GM04504 (cell line): ENCODE measurements around the gene PECR.
"Not testable (repeated sequence)": the region's sequence is repeated elsewhere in the genome, so short reads cannot be mapped to it uniquely, and the experiment has no call there.

Source experiments
- DNase-seq: peaks from one replicate; pipeline ENCODE4 v3.0.0-alpha.2; 2012; ENCODE audit warnings: low read depth

The PECR gene

DNA sequence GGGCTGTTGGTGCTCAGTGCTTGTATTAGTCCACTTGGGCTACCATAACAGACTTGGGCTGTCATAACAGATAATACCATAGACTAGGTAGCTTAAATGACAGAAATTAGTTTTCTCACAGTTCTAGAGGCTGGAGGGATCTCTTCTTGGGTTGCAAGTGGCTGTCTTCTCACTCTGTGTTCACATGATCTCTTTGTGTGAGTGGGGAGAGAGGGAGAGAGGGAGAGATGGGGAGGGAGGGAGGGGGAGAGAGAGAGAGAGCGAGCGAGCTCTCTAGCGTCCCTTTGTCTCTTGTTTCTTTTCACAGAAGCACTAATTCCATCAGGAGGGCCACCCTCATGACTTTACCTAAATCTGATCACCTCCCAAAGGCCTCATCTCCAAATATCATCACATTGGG is 23.1 kb upstream of the PECR start:
- no peak for DNase-seq

DNA sequence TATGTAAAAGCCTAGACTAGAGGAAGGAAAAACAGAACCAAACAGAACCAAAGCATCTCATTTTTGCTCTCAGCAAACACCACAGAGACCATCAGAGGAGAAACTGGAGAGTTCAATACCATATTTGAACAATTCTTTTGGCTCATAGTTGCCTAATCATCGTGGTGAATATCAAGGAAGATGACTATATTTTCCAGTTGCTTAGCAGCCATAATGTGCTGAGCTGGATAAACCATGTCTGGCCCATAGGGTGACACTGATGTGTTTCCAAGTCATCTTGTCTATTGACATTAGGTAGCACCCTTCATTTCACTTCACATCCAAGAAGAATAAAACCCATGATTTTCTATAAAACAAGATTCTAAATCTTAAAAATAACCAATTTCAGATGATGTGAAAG is 21.6 kb upstream of the PECR start:
- DNase-seq = no peak

- DNase-seq = no peak
Observed at GRCh38 chr2:216101109-216101508, 19.5 kb upstream of the PECR start.

DNA sequence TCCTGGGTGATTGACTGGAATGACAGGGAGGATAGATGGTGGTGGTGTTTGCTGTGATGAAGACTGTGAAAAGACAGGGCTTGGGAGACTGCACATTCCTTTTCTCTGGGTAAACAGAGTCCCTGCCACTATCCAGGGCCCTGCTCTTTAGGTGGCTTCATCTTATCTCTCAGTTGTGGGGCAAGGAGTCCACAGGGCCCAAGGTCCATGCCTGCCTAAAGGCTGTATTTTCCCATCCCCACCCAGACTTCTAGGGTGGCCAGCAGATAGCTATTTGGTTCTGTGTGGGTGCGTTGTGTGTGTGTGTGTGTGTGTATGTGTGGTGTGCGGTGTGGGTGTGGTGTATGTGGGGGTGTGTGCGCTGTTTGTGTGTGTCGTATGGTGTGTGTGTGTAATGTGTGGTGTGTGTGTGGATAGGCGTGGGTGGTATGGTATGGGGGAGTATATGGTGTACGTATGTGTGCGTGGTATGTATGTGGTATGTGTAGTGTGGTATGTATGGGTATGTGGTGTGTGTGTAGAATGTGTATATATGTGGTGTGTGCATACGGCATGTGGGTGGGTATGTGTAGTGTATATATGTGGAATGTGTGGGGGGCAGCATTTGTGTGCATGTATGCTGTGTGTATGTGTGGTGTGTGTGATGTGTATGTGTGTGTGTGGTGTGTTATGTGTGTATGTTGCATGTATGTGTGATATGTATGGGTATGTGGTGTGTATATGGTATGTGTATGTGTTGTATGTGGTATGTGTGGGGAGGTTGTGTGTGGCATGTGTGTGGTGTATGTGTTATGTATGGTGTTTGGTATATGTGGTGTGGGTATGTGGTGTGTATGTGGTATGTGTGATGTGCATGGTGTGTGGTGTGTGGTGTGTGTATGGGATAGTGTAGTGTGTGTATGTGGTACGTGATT is 17.1 kb upstream of the PECR start:
- DNase-seq = no peak

- DNase-seq = no peak
Observed at GRCh38 chr2:216094701-216095100, 13.1 kb upstream of the PECR start.

DNA sequence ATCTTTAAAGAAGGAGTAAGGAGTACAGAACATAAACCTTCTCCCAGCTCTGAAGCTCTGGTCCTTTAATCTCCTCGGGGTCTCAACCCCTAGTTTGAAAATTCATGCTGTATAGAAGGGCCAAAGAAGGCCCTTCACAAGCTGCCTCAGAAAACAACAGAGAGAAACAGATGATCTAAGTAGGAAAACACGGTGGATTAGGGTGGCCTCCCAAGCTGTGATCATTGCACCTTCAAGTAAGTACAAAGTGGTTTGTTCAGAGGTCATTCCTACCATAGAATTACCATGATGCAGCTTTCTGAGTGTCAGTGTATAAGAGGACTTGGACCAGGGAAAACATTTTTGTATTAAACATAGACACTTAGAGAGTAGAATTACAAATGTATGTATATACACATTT is 11.0 kb upstream of the PECR start:
- no peak for DNase-seq

DNA sequence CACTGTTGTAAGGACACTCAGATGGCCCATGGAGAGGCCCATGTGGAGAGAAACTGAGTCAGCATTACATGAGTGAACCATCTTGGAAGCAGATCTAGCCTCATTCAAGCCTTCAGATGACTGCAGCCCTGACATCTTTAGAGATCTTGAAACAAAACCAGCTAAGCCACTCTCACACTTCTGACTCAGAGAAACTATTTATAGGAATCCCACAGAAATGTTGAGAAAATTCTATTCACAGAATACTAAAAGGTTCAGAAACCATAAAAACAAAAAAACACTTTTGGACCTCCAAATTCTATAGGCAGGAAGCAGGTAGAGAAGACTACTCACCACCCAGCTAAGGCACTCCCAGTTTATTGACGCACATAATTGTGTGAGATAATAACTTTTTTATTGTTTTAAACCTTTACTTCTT is 8.8 kb upstream of the PECR start:
- DNase-seq = no peak

GRCh38 chr2:216086207-216086893 is 4.7 kb upstream of the PECR start:
- DNase-seq = no peak

GRCh38 chr2:216084547-216084946 is 2.9 kb upstream of the PECR start:
- DNase-seq = no peak

DNA sequence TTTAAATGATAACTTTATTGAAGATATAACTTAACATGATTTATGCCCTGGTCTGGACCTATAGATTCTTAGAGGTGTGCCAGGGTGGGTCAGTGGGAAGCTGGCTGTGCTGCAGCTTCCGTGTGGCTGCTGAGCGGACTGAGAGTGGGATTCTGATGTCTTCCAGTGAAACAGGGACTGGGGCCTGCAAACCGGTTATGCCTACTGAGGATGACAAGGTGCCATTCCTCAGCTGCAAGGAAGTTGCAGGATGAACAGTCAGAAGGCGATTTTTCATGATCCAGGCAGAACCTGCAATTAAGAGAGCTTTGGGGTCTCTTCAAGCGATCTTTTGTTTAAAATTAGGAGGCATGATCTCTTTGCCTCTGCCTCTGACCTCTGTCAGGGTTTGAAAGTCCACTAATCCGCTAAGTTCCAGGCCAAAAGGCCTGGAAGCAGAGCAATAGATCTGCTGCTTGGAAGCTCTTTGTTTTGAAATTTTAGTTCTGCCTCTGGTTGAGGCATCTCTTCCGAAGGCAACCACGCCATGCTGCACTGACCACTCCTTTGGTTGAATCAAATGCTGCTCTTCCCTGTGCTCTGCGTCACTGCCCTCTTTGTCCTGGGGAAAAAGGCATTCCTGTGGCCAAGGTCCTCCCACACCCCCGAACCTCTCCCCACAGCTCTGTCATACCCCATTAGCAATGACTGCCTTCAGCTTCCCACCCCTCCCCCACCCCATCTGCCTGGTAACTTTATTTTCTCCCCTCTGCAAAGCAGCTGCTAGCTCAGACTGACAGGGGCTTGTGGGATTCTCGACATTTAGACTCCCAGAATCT is 2.1 kb upstream of the PECR start:
- DNase-seq = no peak

GRCh38 chr2:216082805-216083204 is 1.2 kb upstream of the PECR start:
- DNase-seq = no peak

- DNase-seq = no peak
Observed at GRCh38 chr2:216082117-216082711, 605 bp upstream of the PECR start.

DNA sequence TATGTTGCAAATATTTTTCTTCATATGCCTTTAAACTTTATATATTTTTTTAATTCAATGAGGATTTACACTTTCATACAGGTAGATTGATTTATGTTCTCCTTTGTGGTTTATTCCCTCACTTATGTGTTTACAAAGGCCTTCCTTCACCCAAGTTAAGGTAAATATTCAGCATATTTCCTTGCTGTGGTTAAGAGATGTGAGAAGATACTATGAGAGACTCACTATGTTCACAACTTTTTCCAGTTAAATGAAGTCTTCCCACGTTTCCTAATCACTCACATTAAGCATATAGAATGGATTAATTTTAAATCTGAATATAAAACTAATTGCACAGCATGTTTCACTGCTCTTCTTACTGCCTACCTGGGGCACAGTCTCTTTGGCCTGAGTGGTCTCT is 597 bp downstream of the PECR start:
- no peak for DNase-seq

DNA sequence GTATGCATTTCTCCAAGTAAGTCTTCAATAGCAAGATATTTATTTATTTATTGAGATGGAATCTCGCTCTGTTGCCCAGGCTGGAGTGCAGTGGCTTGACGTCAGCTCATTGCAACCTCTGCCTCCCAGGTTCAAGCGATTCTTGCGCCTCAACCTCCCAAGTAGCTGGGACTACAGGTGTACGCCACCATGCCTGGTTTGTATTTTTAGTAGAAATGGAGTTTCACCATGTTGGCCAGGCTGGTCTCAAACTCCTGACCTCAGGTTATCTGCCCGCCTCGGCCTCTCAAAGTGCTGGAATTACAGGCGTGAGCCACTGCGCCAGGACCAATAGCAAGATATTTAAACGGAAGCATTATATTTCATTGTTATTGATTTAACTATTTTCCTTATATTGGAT is 1.6 kb downstream of the PECR start:
- DNase-seq = not testable (repeated sequence)

GRCh38 chr2:216078776-216079175 is 2.8 kb downstream of the PECR start:
- no peak for DNase-seq

- DNase-seq = no peak
Observed at GRCh38 chr2:216075510-216076485, 5.8 kb downstream of the PECR start.

GRCh38 chr2:216074794-216075193 is 6.8 kb downstream of the PECR start:
- no peak for DNase-seq

DNA sequence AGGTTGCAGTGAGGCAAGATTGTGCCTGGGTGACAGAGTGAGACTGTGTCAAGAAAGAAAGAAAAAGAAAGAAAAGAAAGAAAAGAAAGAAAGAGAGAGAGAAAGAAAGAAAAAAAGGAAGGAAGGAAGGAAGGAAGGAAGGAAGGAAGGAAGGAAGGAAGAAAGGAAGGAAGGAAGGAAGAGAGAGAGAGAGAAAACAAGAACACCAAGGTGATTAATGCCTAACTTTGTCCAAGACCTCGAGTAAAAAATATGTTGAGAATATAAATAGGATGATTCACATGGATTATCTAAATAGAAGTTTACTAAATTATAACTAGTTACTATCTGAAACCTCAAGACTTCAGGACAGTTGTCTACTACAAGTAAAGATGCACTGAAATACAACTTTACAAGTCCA is 7.2 kb downstream of the PECR start:
- no peak for DNase-seq

- no peak for DNase-seq
Observed at GRCh38 chr2:216073773-216074172, 7.8 kb downstream of the PECR start.

GRCh38 chr2:216072473-216072872 is 9.1 kb downstream of the PECR start:
- no peak for DNase-seq
